ENCODE results near the gene MYO1G. TPM values are rescaled to one million over a fixed set of nuclear protein-coding genes. Genes with fewer than 3 reads are reported as not detected.
"Not testable (repeated sequence)": the region's sequence is repeated elsewhere in the genome, so short reads cannot be mapped to it uniquely, and the experiment has no call there.

MYO1G gene
- total RNA-seq, 2 experiments from 2014 or later, result 23.6 to 87.3 TPM

DNA sequence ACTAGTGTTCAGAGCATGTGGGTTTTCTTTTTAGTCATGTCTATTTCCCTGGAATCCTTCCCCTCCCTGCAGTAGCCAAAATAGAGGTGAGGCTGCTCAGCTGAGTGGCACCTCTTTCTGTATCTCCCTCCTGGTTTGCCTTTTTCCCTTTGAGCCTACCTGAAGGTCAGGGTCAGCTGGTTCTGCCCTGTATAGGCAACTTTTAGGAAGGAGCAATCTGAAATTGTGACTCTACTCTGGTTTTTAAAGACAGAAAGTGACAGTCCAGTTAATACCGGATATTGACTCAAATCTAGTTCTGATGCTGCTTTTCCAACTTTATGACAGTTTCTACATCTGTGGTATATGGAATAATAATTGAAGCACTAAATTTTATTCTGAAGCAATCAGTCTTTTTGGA is 47.2 kb upstream of the MYO1G start:
- intact Hi-C loops (cut with micrococcal nuclease; ENCODE audit: unreplicated experiment), result no loop called here
- H2AFZ ChIP-seq (ENCODE audit: low read length), result no peak overlapping the region
- no peak overlapping the region for H3K4me3 ChIP-seq (ENCODE audit: low read depth, low read length, poor library complexity, severe bottlenecking)

DNA sequence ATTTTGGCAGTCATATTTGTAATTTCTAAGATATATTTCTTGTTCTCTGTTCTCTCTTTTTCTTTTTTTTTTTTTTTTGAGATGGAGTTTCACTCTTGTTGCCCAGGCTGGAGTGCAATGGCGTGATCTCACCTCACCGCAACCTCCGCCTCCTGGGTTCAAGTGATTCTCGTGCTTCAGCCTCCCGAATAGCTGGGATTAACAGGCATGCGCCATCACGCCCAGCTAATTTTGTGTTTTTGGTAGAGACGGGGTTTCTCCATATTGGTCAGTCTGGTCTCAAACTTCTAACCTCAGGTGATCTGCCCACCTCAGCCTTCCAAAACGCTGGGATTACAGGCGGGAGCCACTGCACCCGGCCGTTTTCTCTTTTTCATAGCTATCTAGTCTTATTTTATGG is 46.7 kb upstream of the MYO1G start:
- DNase-seq (ENCODE audit: low spot score); H3K4me3 ChIP-seq (ENCODE audit: low read depth, low read length, poor library complexity, severe bottlenecking); H2AFZ ChIP-seq (ENCODE audit: low read length); intact Hi-C loops (cut with micrococcal nuclease; ENCODE audit: unreplicated experiment); H3K9me2 ChIP-seq (ENCODE audit: insufficient read depth, low read length); H3K9me3 ChIP-seq (ENCODE audit: low read length); BruUV-seq (replicated peaks): not testable (repeated sequence)
- POLR2A ChIA-PET, result interaction anchor here (0.6 to 2.7 kb wide), 4 partner anchors 12 to 112 kb away, joined by 3 to 8 read pairs (median 4); partner anchors contain the start of gene CCM2
- CTCF ChIA-PET (ENCODE audit: unreplicated experiment), result interaction anchor here (0.6 kb wide), 2 partner anchors 18 to 284 kb away, joined by 4 read pairs; no protein-coding TSS in a partner anchor
- Histone ChIP-seq H3K36me3 (ENCODE audit: insufficient read depth, low read length) (peaks cover 60% of the 10 kb centered on the region), H4K20me1 (ENCODE audit: insufficient read depth, low read length) (peaks cover 11% of the 10 kb centered on the region; the same call in 1 of the 2 replicates), H3K4me2 (ENCODE audit: low read length) (peak overlapping the region; percentile 94), H3K4me1 (ENCODE audit: insufficient read depth, low read length, poor library complexity, severe bottlenecking) (peaks cover 67% of the 10 kb centered on the region), H3K27ac (ENCODE audit: low read depth, low read length, poor library complexity, severe bottlenecking) (peak overlapping the region; percentile 94), H3K79me2 (ENCODE audit: insufficient read depth, low read depth, low read length) (peaks cover 95% of the 10 kb centered on the region)

More for the DNA sequence above, 47.2 kb upstream of the MYO1G start:
- H3K4me2 ChIP-seq (ENCODE audit: low read length), result peak overlapping the region; percentile 94
- ChIA-PET POLR2A (interaction anchor here (0.7 to 2.7 kb wide), 3 partner anchors 13 to 112 kb away, joined by 4 to 8 read pairs (median 5); partner anchors contain the start of gene CCM2), CTCF (ENCODE audit: unreplicated experiment) (interaction anchor here (0.6 kb wide), 2 partner anchors 18 to 285 kb away, joined by 4 read pairs; no protein-coding TSS in a partner anchor)
- H3K79me2 ChIP-seq (ENCODE audit: insufficient read depth, low read depth, low read length), result peaks cover 95% of the 10 kb centered on the region
- peaks cover 60% of the 10 kb centered on the region for H3K36me3 ChIP-seq (ENCODE audit: insufficient read depth, low read length)
- TF ChIP-seq EZH2phosphoT487 (IDR thresholded peaks at IDR 0.05; ENCODE audit: borderline replicate concordance, low read depth, low read length), result no peak
- TF ChIP-seq, protein P1, sequence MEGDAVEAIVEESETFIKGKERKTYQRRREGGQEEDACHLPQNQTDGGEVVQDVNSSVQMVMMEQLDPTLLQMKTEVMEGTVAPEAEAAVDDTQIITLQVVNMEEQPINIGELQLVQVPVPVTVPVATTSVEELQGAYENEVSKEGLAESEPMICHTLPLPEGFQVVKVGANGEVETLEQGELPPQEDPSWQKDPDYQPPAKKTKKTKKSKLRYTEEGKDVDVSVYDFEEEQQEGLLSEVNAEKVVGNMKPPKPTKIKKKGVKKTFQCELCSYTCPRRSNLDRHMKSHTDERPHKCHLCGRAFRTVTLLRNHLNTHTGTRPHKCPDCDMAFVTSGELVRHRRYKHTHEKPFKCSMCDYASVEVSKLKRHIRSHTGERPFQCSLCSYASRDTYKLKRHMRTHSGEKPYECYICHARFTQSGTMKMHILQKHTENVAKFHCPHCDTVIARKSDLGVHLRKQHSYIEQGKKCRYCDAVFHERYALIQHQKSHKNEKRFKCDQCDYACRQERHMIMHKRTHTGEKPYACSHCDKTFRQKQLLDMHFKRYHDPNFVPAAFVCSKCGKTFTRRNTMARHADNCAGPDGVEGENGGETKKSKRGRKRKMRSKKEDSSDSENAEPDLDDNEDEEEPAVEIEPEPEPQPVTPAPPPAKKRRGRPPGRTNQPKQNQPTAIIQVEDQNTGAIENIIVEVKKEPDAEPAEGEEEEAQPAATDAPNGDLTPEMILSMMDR (conservative IDR thresholded peaks at IDR 0.05; ENCODE audit: low read length), result no peak
- no peak for DNase-seq (ENCODE audit: low spot score)
- no peaks in the 10 kb centered on the region; the same call in 1 of the 2 replicates for H3K9me3 ChIP-seq (ENCODE audit: low read length)
- H3K9me2 ChIP-seq (ENCODE audit: insufficient read depth, low read length), result no peaks in the 10 kb centered on the region
- H3K4me1 ChIP-seq (ENCODE audit: insufficient read depth, low read length, poor library complexity, severe bottlenecking), result peaks cover 61% of the 10 kb centered on the region
- H3K27ac ChIP-seq (ENCODE audit: low read depth, low read length, poor library complexity, severe bottlenecking), result peak overlapping the region; percentile 94
- BruUV-seq (replicated peaks), result no TSS peak
- peaks cover 11% of the 10 kb centered on the region; the same call in 1 of the 2 replicates for H4K20me1 ChIP-seq (ENCODE audit: insufficient read depth, low read length)

DNA sequence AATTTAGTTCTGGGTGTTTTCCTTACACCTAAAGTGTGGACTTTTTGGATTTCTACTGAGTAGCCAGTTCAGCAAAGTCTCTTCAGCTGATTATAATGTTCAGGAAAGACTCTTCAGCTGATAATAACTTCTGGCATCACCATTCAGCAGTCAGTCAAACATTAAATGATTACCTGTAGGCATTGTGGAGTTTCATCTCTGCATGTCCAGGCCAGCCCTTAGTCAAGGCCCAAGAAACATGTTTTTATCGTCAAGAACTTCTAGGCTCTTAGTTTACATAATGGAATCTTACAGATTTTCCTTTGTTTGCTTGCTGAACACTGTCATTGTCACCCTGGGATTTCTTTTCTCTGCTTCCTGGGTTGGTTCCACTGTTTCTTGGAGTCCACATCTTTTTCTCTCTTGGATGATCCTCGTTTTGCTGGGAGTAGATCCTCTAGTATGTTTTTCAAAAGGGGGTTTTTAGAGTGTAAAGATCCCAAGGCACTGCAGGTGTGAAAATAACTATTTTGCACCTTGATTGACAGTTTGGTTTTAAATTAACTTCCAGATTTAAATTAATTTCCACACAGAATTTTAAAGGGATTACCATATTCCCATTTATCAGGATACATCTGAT is 45.4 kb upstream of the MYO1G start:
- H3K79me2 ChIP-seq (ENCODE audit: insufficient read depth, low read depth, low read length), result peaks cover 93% of the 10 kb centered on the region
- POLR2A ChIA-PET, result interaction anchor here (0.6 to 2.6 kb wide), 4 partner anchors 12 to 28 kb away, joined by 3 to 12 read pairs (median 4); no protein-coding TSS in a partner anchor
- intact Hi-C loops (cut with micrococcal nuclease; ENCODE audit: unreplicated experiment), result no loop called here
- H3K9me2 ChIP-seq (ENCODE audit: insufficient read depth, low read length), result no peaks in the 10 kb centered on the region
- H2AFZ ChIP-seq (ENCODE audit: low read length), result no peak overlapping the region
- no peak for DNase-seq (ENCODE audit: low spot score)
- no peak for TF ChIP-seq EZH2phosphoT487 (IDR thresholded peaks at IDR 0.05; ENCODE audit: borderline replicate concordance, low read depth, low read length)
- TF ChIP-seq, protein P1 (conservative IDR thresholded peaks at IDR 0.05; ENCODE audit: low read length), result no peak
- BruUV-seq (replicated peaks), result no TSS peak
- H3K36me3 ChIP-seq (ENCODE audit: insufficient read depth, low read length), result peaks cover 60% of the 10 kb centered on the region
- H4K20me1 ChIP-seq (ENCODE audit: insufficient read depth, low read length), result peaks cover 11% of the 10 kb centered on the region; the same call in 1 of the 2 replicates
- peaks cover 74% of the 10 kb centered on the region for H3K4me1 ChIP-seq (ENCODE audit: insufficient read depth, low read length, poor library complexity, severe bottlenecking)
- H3K4me3 ChIP-seq (ENCODE audit: low read depth, low read length, poor library complexity, severe bottlenecking), result no peak overlapping the region
- H3K4me2 ChIP-seq (ENCODE audit: low read length), result no peak overlapping the region
- no peak overlapping the region for H3K27ac ChIP-seq (ENCODE audit: low read depth, low read length, poor library complexity, severe bottlenecking)
- CTCF ChIA-PET (ENCODE audit: unreplicated experiment), result no interaction called here
- H3K9me3 ChIP-seq (ENCODE audit: low read length), result no peaks in the 10 kb centered on the region; the same call in 1 of the 2 replicates

Measured in OCI-LY7 (cell line).